Stimulated activated CD4-positive, alpha-beta T cell treated with anti-CD3 and anti-CD28 coated beads, Interleukin-15, amount 100 ng/mL, for 1 hour (primary cell): ENCODE data around the gene PERCC1.

Experiments
- DNase-seq, 2 donors: peaks; one replicate each; pipeline ENCODE4 v3.0.0-alpha.2; 2020; ENCODE audit warnings: low read depth in 1 of 2, low spot score in 1 of 2

PERCC1 gene

DNA sequence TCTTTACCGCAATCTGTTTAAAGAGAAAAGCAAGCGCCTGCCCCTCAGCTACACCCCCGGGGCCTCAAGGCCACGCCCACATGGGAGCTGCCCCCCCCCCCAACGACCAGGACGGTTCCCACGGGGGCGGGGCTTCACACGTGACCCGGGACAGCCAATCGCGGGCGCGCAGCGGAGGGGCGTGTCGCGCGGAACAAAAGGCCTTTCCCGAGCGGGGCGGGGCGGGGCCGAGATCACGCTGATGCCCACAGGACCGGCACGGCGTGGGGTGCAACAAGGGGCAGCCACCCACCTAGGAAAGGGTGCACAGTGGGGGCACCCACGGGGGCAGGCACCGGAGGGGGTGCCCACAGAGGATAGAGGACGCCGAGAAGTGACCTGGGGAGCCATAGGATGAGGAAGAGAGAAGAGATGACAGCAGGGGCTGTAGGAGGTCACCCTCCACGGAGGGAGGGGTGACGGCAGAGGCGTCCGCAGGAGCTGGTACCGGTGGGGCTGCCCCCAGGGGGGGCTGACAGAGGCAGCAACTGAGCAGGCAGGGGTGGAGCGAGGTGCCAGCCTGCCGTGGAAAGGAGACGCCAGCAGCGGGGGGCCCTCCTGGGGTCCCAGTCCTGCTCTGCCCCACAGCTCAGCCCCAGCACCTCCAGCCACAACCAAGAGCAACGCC, 22.6 kb upstream of the PERCC1 start:
- DNase-seq = peak; percentile 97

DNA sequence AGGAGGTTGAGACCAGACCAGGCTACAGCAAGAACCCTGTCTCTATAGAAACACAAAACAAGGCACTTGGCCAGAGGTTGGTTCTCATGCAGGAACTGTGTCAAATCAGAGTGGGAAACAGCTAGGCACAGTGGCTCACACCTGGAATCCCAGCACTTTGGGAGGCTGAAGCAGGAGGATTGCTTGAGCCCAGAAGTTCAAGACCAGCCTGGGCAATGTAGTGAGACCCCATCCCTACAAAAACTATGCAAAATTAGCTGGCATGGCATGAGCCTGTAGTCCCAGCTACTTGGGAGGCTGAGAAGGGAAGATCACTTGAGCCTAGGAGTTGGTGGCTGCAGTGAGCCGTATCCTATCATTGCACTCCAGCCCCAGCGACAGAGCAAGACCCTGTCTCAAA, 18.0 kb upstream of the PERCC1 start:
- no peak for DNase-seq

DNA sequence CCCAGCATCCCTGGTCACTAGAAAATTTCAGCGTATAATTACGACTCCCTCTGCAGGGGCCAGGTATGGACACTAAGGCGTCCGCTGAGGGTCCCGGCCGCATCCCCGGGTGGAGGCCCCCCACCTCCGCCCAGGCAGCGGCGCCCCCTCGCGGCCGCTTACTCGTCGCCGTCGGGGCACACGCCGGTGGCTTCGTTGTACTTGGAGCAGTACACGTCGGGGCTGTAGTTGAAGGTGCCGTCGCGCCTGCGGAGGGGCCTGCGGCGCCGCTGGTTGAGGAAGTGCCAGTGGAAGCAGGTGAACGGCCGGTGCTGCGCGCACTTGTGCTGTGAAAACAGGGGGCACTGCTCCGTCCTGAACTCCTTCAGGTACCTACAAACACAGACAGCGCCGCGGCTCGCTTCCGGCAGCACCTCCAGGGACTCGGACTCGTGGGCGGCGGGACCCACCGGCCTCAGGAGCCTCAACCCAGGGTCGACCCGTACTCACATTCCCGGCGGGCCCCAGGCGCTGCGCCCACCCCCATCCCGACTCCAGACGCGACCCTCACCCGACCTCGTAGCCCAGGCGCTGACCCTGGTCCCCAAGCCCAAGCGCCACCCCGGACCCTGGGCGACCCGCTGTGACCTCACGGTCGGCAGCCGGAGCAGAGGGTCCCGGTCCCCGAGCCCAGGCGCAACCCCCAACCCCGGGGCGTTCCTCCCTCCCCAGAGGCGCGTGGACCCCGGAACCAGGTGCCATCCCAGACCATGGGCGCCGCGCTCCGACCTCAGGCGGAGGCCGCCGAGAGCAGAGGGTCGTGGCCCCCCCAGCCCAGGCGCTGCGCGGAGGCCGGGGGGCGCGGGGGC, 17.0 kb upstream of the PERCC1 start:
- DNase-seq = peak; percentile 44 to 57

DNA sequence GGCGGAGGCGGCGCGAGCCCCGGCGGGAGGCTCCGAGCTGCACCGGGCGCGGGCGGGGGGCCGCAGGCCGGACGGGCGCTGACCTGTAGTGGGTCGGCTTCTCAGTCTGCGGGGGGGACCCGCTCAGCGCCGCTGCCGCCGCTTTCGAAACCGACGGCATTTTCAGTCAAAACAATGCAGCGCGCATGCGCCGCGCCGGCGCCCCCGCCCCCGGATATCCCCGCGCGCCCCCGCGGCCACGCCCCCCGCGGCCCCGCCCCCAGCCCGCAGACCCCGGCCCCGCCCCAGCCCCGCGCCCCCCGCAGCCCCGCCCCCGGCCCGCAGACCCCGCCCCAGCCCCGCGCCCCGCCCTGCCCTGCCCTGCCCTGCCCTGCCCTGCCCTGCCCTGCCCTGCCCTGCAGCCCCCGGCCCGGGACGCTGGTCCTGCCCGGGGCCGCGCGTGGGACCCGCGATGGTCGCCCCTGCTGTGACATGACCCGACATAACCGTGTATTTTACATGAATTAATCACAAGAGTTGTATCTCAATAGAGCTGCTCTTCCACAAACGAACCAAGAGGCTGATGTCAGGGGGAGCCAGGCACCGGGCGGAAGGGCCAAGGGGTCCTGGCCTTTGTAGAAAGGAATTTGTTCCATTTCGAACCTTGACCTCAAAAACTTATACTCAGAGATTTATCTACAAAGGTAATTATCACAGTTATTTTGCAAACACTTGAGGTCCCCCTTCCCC, 16.2 kb upstream of the PERCC1 start, which contains the start of gene UNKL:
UNKL (minus strand) TSS at position 173 of the 729 bp plus-strand sequence; CDS start at position 160, 13 bp downstream.
- peak; percentile 73 to 77 for DNase-seq

DNA sequence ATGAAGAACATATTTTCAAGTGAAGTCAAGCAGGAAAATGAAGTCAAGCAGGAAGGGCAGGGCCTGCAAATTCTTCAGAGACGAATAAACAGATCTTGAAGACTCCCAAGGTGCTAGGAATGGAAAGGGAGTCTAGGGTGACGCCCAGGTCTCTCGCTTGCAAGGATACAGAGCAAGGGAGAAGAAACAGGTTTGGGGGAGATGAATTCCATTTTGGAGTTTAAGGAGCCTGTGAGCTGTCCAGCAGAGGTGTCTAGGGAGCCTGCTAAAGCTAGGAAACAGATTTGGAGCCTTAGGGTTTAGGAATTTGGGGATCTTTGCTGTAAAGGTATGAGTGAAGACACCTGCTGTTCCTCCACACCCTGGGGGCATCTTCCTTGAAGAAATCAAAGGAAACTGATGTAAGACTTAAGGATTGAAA, 14.3 kb upstream of the PERCC1 start:
- DNase-seq = no peak

DNA sequence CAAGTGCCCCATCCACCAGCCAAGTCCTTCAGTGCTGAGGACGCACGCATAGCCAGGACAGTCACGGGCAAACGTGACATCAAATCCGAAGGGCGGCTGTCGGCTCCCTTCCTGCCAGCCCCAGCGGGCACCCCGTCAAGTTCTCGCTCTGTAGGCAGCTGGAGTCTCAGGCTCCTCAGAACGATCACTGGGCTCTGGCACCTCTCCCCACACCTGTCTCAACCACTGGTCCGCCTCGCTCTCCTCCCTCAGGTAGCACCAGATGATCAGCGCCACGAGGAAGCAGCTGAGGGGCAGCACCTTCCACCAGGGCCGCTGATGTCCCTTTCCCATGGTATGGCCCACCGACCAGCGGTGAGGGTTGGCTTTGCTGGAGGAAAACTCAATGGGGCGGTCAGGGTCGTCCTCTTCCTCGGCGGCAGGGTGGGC, 10.8 kb upstream of the PERCC1 start:
- DNase-seq = no peak

DNA sequence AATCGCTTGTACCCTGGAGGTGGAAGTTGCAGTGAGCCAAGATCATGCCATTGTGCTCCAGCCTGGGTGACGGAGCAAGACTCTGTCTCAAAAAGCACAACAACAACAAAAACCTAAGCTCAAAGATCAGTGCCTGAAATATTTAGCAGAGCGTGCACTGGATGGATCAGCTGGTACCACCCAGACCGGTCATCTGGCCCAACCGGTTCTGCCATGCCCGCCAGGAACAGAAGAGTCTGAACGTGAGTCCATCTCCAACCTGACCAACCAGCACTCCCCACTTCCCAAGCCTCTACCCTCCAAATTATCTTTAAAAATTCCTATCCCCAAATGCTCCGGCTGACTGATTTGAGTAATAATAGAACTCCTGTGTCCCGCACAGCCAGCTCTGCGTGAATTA, 8.8 kb upstream of the PERCC1 start:
- DNase-seq = no peak

DNA sequence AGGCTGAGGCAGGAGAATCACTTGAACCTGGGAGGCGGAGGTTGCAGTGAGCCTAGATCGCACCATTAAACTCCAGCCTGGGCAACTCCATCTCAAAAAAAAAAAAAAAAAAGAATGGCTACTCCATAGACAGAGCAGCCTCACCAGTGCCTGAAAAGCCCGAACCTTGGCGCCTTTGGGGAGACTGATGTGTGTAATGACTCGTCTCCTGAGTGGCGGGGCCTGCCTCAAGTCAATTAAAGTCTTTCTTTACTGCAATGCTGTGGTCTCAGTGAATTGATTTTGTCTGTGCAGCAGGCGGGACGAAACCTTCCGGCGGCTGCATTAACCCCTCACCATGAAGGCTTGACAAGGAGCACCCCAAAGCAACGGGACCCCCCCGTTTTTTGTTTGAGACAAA, 6.8 kb upstream of the PERCC1 start:
- DNase-seq = no peak

DNA sequence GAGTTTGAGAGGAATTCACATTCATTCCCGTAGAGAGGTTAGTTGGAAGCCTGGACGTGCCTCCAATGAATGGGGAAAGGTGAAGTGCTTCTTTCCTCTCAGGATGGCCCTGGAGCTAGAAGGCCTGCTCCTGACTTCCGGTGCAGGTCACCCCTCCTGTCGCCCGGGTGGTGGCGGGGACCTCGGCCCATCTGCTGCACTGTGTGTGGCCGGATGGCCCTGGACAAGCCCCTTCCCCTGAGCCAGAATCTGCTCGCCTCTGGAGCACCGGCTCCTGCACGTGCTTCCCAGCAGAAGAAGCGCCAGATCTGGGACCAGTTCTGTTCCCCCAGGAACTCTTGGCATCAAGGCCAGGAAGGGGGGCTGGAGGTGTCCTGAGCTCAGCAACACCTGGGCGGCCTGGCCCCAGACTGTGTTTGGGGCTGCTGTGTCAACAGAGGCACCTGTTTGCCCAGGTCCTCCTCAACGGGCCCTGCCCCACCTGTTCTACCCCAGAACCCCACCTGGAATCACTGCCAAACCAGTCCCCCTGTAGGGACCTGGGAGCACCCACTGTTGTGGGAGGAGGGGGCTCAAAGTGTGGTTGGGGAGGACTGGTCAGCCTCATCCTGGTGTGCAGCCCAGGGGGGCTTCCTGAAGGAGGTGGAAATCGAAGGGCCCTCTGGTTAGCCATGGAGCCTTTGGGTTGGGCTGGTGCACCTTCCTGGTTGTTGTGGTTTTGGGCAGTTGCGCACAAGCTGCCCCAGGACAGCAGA, 5.1 kb upstream of the PERCC1 start:
- DNase-seq = no peak

DNA sequence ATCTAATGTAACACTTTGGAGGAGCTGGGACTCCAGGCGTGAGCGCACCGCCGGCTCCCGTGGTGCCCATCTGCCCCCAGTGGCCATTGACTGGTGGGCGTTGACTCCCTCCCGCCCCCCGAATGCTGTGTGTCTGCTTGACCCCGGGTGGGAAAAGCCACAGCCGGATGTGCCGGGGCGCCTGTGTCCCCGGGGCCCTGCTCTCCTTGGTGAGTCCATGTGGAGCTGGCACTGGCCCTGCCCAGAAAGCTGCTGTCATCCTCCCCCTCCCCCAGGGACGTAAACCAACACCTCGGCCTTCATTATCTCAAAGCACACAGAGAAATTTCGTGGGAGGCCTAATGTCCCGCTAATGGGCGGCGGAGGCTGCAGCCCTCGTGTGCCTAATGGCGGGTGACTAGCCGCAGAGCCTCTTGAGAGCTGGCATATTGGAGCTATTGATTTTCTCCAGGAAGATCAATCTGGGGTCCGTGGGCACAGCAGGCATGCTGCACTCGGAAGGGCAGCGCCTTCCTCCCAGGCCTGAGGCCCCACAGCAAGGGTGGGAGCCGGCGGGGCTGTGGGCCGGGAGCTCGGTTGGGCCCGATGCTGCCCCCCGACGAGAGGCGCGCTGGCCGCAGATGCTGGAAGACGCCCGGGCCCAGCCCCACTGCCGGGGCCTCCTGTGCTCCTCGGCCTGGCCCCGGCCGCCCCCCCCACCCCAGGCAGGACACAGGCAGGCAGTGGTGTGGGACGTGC, 4.0 kb upstream of the PERCC1 start:
- no peak for DNase-seq

DNA sequence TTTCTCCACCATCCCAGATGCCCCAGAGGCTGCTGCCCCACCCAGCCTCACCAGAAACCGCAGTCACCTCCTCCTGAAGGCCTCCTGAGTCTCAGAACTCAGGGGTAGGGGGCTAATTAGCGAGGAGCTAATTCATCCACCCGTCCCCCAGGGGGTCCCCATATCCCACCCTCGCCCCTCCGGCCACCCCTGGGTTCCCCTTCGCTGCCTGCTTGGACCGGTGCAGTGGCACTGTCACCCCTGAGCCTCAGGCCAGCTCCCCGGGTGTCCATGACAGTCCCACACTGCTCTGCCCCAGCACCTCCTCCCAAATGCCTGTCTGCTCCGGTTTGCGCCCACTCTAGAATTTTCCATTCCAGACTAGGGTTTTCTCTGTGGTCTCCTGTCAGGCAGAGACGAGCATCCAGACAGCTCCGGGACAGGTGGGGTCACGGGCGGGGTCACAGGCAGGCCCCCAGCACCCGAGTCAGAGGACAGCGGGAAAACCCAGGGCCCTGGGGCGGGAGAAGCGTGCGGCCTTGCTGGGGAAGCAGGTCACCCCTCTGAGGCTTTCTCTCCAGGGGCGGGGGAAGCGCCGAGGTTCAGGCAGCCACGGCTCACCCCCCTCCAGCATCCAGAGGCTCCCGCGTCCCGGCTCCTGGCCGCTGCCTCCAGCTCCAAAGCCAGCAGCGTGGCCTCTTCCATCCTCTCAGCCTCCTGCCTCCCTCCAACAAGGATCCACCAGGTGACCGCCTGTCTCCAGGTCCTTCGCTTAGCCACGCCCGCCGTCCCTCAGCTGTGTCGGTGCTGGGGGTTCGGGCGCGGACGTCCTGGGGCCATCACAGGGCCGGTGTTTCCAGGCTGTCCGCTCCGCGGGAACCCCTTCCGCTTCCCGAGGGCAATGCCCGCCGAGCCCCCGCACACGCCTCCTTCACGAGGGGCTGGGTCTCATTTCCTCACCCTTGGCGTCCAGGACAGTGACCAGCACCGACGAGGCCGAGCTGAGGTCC, 3.1 kb upstream of the PERCC1 start:
- no peak for DNase-seq

DNA sequence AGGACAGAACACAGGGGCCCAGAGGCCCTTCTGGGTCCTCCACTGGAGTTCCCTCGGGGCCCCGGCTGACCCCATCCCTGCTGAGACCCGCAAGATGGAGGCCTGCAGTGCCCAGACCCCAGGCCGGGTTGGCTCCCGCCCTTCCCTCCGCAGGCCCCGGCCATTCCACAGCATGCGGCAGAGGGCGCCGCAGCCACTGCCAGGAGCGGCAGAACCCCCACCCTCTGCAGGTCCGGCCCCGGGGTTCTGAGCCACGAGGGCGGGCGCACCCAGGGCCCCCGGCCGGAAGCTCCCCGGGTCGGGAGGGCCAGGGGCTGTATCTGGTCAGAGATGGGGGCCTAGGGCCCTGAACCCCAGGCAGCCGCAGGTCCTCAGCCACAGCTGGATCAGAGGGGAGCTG, 2.4 kb upstream of the PERCC1 start:
- no peak for DNase-seq

DNA sequence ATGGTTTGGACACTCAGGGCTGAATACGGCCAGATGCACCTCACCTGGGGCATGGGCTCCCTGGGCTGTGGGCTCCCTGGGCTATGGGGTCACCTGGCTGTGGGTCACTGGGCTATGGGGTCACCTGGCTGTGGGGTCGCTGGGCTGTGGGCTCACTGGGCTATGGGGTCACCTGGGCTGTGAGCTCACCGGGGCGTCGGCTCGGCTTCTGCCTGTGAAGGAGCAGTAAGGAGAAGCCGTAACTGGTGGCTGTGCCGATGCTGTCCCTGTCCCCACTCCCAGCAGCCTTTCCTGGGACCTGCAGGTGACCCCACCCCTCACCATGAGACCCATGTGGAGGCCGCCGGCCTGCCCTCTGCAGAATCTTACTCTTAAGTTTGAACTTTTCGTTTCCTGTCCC, 1.9 kb upstream of the PERCC1 start:
- no peak for DNase-seq

DNA sequence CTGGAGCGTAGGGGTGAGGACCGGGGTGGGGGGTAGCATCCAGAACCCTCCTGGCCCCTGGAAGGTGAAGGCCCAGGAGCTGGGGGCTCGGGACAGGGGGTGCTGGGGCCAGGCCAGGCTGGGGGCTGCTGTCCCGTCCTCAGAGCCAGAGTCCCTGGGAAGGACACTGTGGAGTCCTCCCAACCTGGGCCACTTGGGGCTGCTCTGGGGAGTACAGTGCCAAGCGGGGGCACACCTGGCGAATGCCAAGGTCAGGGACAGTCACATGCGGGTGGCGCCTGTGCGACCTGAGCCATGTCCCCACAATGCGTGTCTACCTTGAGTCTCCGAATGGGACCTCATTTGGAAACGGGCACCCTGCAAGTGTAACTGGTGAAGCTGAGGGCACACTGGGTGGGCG, 1.2 kb upstream of the PERCC1 start:
- no peak for DNase-seq

DNA sequence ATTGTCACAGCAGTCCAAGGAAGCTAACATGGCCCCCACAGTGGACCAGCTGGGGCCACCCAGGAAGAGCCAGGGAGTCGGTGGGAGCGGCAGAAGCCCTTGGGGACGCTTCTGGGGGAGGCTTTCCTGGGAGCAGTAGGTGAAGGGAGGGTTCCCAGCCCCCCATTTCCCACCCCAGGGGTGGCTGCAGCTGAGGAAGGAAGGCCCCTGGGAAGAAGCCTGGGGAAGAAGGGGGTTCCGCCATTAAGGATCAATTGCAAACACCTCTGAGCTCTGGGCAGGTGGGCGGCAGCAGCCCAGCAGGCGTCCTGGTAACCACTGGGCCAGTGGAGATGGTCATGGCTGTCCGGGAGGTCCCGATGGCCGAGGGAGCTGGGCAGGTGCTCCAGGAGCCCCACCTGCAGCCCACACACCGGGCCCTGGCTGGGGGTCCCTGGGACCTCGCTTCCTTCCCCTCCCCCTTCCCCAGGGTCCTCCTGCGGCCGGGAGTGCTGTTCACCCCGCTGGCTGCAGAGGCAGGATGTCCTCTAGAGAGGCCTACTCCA, 592 bp upstream of the PERCC1 start:
- DNase-seq = no peak

DNA sequence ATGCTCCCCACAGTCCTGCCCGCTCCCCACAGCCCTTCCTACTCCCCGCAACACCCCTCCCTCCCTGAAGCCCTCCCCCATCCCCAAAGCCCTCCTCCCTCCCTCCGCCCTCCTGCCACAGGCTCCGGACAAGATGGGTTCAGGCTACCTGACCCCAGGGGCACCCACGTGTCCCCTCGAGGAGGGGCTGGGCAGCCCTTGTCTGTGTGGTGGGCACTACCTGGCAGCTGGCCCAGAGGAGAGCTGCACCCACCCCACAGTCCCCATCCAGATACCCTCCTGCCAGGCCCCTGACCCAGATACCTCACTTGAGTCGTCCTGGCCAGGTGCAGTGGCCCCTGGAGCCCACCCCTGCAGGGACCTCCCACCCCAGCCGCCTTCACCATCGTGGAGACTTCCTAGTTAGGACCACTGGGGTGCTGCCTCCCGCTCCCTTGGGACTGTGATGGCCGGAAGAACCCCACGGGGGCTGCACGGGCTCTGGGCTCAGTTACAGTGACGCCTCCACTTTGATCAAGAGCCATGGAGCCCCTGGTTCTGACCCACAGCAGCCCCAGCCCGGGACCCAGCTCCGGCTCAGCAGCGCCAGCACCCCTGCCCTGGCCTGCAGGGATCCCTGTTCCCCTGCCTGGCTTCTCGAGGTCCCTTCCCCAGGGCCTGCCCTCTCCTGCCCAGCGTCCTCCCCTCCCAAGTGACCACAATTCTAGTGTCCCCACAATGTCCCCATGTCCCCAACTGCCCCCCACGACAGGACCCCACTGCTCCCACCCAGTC, 806 bp downstream of the PERCC1 start:
- DNase-seq = no peak

DNA sequence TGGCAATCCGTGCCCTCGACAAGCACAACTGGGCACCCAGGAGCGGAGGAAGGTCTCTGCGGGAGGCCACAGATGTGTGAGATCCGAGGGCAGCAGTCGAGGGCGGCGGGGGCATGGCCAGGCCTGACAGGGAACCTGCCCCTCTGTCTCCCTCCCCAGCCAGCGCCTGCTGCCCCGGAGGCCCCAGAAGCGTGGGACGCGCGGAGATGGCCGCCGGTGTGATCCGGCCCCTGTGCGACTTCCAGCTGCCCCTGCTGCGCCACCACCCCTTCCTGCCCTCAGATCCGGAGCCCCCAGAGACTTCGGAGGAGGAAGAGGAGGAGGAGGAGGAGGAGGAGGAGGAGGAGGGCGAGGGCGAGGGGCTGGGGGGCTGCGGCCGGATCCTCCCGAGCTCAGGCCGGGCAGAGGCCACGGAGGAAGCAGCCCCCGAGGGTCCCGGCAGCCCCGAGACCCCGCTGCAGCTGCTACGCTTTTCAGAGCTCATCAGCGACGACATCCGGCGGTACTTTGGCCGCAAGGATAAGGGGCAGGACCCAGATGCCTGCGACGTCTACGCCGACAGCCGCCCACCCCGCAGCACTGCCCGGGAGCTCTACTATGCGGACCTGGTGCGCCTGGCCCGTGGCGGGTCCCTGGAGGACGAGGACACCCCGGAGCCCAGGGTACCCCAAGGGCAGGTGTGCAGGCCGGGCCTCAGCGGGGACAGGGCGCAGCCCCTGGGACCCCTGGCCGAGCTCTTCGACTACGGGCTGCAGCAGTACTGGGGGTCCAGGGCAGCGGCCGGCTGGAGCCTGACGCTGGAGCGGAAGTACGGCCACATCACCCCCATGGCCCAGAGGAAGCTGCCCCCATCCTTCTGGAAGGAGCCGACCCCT, 1.7 kb downstream of the PERCC1 start:
- DNase-seq = no peak
